HepG2 (cell line): Measurements from ENCODE around the gene ZFTA.
"Not testable (repeated sequence)": the region's sequence is repeated elsewhere in the genome, so short reads cannot be mapped to it uniquely, and the experiment has no call there.

Experiments used
- HOXA7 ChIP-seq: sonication (generic); formaldehyde crosslinking; IDR thresholded peaks from 2 replicates; pipeline ENCODE4 v1.8.1; 2022; ENCODE audit warnings: mild to moderate bottlenecking, missing genetic modification reagents, moderate library complexity
- JUN ChIP-seq: sonication (generic); formaldehyde crosslinking; IDR thresholded peaks from 2 replicates; pipeline ENCODE4 v1.4.0; 2020; ENCODE audit warnings: mild to moderate bottlenecking, missing genetic modification reagents
- MED1 ChIP-seq: sonication (generic); formaldehyde crosslinking; IDR thresholded peaks from 2 replicates; pipeline ENCODE4 v1.4.0; 2020; ENCODE audit warnings: missing genetic modification reagents
- POLR2A ChIP-seq, 2 experiments: IDR thresholded peaks; 2 replicates each; pipeline ENCODE4 v1.6.1; 2011; ENCODE audit warnings: low read depth in 2 of 2, low read length in 2 of 2, mild to moderate bottlenecking in 1 of 2, moderate library complexity in 1 of 2; ENCODE audit not compliant: insufficient read depth in 1 of 2
- RAD21 ChIP-seq: fragments of 450-650 bp; formaldehyde crosslinking; IDR thresholded peaks from 2 replicates; pipeline ENCODE4 v1.5.0; 2020; ENCODE audit warnings: mild to moderate bottlenecking
- SIX4 ChIP-seq: sonication (generic); formaldehyde crosslinking; IDR thresholded peaks from 2 replicates; pipeline ENCODE4 v1.4.0; 2020; ENCODE audit warnings: missing genetic modification reagents
- TBP ChIP-seq: sonication (generic); formaldehyde crosslinking; IDR thresholded peaks from 2 replicates; pipeline ENCODE4 v1.5.0; 2020; ENCODE audit warnings: missing genetic modification reagents
- TOE1 ChIP-seq: sonication (generic); formaldehyde crosslinking; IDR thresholded peaks from 2 replicates; pipeline ENCODE4 v1.4.0; 2020; ENCODE audit warnings: mild to moderate bottlenecking, missing genetic modification reagents
- ZFP36 ChIP-seq: fragments of 150-350 bp; IDR thresholded peaks from 2 replicates; pipeline ENCODE4 v1.6.1; 2018; ENCODE audit warnings: borderline replicate concordance, low read length, low read depth; ENCODE audit not compliant: partially characterized antibody
- ZNF816 ChIP-seq: sonication (generic); formaldehyde crosslinking; IDR thresholded peaks from 2 replicates; pipeline ENCODE4 v1.8.0; 2022; ENCODE audit warnings: missing genetic modification reagents, mild to moderate bottlenecking, borderline replicate concordance
- TF ChIP-seq, protein P1 (sequence below): sonication (generic); formaldehyde crosslinking; IDR thresholded peaks from 2 replicates; pipeline ENCODE4 v1.8.0; 2022; ENCODE audit warnings: mild to moderate bottlenecking, missing genetic modification reagents, moderate library complexity
- TF ChIP-seq, protein P2 (sequence below): sonication (generic); formaldehyde crosslinking; IDR thresholded peaks from 2 replicates; pipeline ENCODE4 v1.8.1; 2023; ENCODE audit warnings: mild to moderate bottlenecking, inconsistent platforms, moderate library complexity, missing genetic modification reagents, borderline replicate concordance
- TF ChIP-seq, protein P3 (sequence below): sonication (generic); formaldehyde crosslinking; IDR thresholded peaks from 2 replicates; pipeline ENCODE4 v1.8.1; 2023; ENCODE audit warnings: mild to moderate bottlenecking, missing genetic modification reagents
- TF ChIP-seq, protein P4 (sequence below): sonication (generic); formaldehyde crosslinking; IDR thresholded peaks from 2 replicates; pipeline ENCODE4 v1.4.0; 2020; ENCODE audit warnings: mild to moderate bottlenecking, missing genetic modification reagents

DNA sequence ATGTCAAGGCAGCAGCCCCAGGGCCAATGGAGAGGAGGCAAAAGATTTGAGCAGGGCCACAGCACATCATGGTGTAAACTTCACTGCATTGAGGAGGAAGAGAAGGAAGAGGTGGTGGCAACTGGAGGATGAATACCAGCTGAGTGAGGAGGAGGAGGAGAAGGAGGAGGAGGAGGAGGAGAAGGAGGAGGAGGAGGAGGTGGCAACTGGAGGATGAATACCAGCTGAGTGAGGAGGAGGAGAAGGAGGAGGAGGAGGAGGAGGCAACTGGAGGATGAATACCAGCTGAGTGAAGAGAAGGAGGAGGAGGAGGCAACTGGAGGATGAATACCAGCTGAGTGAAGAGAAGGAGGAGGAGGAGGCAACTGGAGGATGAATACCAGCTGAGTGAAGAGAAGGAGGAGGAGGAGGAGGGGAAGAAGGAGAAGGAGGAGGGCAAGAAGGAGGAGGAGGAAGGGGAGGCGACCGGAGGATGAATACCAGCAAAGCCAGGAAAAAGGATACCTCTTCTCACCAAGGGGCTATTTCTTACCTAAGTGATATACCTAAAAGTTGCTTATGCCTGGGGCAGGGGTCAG, 3.3 kb upstream of the ZFTA start:
- not testable (repeated sequence) for TF ChIP-seq RAD21 (CRISPR knock-in tag); MED1 (CRISPR knock-in tag); TOE1 (CRISPR knock-in tag); HOXA7; SIX4; POLR2A (IDR thresholded peaks at IDR 0.05; ENCODE audit: insufficient read depth in 1 of 2, low read depth in 2 of 2, low read length in 2 of 2); ZFP36; ZNF816 (CRISPR knock-in tag); JUN (CRISPR knock-in tag); TBP (CRISPR knock-in tag)
- TF ChIP-seq, protein P1, sequence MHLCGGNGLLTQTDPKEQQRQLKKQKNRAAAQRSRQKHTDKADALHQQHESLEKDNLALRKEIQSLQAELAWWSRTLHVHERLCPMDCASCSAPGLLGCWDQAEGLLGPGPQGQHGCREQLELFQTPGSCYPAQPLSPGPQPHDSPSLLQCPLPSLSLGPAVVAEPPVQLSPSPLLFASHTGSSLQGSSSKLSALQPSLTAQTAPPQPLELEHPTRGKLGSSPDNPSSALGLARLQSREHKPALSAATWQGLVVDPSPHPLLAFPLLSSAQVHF (CRISPR knock-in tag), result not testable (repeated sequence)
- TF ChIP-seq, protein P2, sequence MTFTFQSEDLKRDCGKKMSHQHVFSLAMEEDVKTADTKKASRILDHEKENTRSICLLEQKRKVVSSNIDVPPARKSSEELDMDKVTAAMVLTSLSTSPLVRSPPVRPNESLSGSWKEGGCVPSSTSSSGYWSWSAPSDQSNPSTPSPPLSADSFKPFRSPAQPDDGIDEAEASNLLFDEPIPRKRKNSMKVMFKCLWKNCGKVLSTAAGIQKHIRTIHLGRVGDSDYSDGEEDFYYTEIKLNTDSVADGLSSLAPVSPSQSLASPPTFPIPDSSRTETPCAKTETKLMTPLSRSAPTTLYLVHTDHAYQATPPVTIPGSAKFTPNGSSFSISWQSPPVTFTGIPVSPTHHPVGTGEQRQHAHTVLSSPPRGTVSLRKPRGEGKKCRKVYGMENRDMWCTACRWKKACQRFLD (CRISPR knock-in tag), result not testable (repeated sequence)
- TF ChIP-seq, protein P3, sequence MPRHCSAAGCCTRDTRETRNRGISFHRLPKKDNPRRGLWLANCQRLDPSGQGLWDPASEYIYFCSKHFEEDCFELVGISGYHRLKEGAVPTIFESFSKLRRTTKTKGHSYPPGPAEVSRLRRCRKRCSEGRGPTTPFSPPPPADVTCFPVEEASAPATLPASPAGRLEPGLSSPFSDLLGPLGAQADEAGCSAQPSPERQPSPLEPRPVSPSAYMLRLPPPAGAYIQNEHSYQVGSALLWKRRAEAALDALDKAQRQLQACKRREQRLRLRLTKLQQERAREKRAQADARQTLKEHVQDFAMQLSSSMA (CRISPR knock-in tag), result not testable (repeated sequence)
- TF ChIP-seq, protein P4, sequence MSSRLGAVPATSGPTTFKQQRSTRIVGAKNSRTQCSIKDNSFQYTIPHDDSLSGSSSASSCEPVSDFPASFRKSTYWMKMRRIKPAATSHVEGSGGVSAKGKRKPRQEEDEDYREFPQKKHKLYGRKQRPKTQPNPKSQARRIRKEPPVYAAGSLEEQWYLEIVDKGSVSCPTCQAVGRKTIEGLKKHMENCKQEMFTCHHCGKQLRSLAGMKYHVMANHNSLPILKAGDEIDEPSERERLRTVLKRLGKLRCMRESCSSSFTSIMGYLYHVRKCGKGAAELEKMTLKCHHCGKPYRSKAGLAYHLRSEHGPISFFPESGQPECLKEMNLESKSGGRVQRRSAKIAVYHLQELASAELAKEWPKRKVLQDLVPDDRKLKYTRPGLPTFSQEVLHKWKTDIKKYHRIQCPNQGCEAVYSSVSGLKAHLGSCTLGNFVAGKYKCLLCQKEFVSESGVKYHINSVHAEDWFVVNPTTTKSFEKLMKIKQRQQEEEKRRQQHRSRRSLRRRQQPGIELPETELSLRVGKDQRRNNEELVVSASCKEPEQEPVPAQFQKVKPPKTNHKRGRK (CRISPR knock-in tag), result not testable (repeated sequence)
